ENCODE data around the gene RHOB.

DNA sequence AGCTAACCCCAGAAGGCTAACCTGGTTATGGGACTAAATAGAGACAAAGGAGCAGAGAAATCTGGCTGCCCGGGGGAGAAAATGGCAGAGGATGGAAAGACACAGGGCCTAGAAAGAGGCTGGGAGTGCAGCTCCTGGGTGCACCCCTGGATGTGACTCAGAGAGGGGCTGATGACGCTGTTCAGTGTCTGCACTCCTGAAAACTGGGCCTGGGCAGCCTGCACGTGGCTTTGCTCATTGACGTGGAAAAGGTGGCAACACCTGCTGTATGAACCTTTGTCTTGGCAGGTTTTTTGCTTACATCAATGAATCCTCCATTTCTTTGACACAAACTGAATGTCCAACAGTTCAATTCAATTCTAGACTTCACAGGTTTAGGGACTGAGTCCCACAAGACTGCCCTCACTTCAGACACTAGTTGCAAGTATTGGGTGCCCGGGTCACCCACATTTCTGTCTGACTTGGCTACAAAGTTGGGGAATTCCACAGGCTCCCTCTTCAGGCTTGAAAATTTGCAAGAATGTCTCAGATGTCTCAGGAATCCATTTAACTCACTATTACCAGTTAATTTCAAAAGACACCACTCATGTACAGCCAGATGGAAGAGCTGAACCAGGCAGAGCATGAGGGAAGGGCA, 48.9 kb upstream of the RHOB start:
- TF ChIP-seq, protein P1, sequence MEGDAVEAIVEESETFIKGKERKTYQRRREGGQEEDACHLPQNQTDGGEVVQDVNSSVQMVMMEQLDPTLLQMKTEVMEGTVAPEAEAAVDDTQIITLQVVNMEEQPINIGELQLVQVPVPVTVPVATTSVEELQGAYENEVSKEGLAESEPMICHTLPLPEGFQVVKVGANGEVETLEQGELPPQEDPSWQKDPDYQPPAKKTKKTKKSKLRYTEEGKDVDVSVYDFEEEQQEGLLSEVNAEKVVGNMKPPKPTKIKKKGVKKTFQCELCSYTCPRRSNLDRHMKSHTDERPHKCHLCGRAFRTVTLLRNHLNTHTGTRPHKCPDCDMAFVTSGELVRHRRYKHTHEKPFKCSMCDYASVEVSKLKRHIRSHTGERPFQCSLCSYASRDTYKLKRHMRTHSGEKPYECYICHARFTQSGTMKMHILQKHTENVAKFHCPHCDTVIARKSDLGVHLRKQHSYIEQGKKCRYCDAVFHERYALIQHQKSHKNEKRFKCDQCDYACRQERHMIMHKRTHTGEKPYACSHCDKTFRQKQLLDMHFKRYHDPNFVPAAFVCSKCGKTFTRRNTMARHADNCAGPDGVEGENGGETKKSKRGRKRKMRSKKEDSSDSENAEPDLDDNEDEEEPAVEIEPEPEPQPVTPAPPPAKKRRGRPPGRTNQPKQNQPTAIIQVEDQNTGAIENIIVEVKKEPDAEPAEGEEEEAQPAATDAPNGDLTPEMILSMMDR (IDR thresholded peaks at IDR 0.05): no peak
- no peak for TF ChIP-seq POLR2A (IDR thresholded peaks at IDR 0.05)
